Measurements from ENCODE around the gene PHACTR1. TPM values are rescaled to one million over a fixed set of nuclear protein-coding genes. Genes with fewer than 3 reads are reported as not detected.
"Not testable (repeated sequence)": the region's sequence is repeated elsewhere in the genome, so short reads cannot be mapped to it uniquely, and the experiment has no call there.

The PHACTR1 gene
- polyA plus RNA-seq, 4 donors = 10.9 to 22.0 (median 16.3) TPM

GRCh38 chr6:12943549-12943948, 227.0 kb downstream of the PHACTR1 start:
- no peak for DNase-seq (ENCODE audit: low read depth in 4 of 4, low spot score in 2 of 4)

DNA sequence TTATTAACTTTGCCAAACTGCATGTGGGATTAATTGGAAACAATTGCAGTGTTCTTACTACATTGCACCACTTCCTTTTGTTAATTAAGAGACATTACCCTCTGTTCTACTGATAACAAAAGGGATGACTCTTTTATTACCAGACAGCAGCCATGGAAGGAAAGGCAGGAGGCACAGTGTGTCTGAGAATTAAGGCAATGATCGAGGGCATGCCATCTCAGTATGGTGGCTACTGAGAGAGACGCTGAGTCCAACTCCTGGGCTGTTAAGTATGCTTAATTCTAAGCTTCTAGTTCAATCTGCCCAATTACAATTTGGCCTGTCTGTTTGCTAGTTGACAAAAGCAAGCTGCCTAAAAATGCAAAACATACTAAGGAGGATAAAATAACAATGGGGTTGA, 227.4 kb downstream of the PHACTR1 start:
- no peak for DNase-seq (ENCODE audit: low read depth in 4 of 4, low spot score in 2 of 4)

DNA sequence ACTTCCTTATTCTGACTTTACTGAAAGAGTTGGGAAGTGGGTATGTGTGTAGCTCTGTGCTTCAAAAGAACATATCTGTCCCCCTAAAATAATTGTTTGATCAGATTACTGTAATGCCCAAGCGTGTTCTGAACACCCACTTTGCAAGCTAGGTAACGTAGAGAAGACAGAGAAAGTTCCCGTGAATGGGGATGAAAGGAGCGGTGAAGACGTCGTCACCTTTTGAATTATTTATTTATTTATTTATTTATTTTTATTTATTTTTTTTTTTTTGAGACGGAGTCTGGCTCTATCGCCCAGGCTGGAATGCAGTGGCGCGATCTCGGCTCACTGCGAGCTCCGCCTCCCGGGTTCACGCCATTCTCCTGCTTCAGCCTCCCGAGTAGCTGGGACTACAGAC, 228.0 kb downstream of the PHACTR1 start:
- not testable (repeated sequence) for DNase-seq (ENCODE audit: low read depth in 4 of 4, low spot score in 2 of 4)

- DNase-seq (ENCODE audit: low read depth in 4 of 4, low spot score in 2 of 4) = no peak
Observed at GRCh38 chr6:12947151-12947871, 230.7 kb downstream of the PHACTR1 start.

GRCh38 chr6:12947967-12948366, 231.4 kb downstream of the PHACTR1 start:
- DNase-seq (ENCODE audit: low read depth in 4 of 4, low spot score in 2 of 4) = no peak

DNA sequence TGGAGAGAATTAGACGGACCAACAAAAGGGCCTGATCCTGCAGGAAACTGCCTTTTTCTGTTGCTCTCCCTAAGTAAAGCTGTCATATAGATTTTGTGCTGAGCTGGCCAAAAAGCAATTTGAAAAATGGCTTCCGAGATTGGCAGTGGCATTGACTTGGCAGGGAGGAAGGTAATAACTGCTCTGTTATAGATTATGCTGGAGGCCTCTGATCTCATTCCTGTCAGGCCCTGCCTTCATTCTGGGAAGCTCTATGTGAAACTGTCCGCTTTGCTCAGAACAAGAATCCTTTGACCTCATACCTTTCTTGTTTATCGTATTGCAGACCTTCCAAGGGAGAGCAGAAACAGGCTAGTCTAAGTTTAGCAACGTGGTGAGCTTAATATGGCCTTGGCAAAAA, 234.4 kb downstream of the PHACTR1 start:
- DNase-seq (ENCODE audit: low read depth in 4 of 4, low spot score in 2 of 4) = no peak

DNA sequence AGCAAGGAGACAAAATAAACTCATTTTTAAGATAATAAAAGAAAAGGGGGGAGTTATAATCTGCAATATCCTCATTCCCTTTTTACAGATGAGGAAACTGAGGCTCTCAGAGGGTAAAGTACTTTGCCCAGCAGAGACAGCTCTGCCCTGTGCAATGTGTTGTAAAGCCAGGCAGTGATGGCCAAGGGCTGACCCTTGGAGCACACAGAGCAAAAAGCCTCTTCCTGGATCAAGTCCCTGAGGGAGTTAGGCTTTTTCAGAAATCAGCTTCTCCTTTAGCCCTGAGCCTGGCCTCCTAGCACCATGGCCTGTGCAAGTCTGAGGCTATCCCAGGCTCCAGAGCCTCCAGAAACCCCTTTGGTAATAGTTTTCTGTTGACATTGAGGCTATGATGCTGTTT, 234.8 kb downstream of the PHACTR1 start:
- DNase-seq (ENCODE audit: low read depth in 4 of 4, low spot score in 2 of 4) = no peak

- no peak for DNase-seq (ENCODE audit: low read depth in 4 of 4, low spot score in 2 of 4)
Observed at GRCh38 chr6:12952318-12952717, 235.8 kb downstream of the PHACTR1 start.

DNA sequence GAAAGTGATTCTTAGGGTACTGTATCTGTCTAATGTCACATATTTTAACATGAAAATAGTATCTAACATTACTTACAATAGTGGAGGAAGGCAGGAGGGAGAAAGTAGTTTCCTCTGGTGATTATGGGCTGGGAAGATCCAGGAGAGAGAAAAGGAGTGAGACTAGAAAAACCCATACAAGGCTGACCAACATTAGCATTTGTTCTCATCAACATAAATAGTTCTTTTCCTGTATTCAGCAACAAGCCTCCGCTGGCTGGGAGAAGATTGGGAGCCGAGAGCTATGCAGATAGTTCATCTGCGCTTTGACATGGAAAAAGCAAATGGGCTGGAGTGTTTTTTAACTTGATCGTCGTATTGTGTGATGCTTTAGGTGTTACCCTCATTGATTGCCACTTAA, 239.4 kb downstream of the PHACTR1 start:
- DNase-seq (ENCODE audit: low read depth in 4 of 4, low spot score in 2 of 4) = no peak

DNA sequence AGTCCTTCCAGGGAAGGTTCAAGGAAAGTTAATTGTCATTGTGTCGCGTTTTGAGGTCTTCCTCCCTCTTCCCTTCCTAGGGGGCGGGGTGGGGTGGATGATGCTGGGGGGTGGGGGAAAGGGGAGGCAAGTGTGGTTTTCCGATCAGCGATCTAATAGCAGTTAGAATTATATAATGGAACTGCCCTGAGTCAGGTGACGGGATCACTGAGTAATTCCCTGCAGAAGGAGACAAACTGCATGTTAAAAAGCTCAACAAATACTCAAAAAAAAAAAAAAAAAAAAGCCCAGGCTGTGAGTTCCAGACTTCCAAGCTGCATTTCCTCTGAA, 240.4 kb downstream of the PHACTR1 start:
- no peak for DNase-seq (ENCODE audit: low read depth in 4 of 4, low spot score in 2 of 4)

DNA sequence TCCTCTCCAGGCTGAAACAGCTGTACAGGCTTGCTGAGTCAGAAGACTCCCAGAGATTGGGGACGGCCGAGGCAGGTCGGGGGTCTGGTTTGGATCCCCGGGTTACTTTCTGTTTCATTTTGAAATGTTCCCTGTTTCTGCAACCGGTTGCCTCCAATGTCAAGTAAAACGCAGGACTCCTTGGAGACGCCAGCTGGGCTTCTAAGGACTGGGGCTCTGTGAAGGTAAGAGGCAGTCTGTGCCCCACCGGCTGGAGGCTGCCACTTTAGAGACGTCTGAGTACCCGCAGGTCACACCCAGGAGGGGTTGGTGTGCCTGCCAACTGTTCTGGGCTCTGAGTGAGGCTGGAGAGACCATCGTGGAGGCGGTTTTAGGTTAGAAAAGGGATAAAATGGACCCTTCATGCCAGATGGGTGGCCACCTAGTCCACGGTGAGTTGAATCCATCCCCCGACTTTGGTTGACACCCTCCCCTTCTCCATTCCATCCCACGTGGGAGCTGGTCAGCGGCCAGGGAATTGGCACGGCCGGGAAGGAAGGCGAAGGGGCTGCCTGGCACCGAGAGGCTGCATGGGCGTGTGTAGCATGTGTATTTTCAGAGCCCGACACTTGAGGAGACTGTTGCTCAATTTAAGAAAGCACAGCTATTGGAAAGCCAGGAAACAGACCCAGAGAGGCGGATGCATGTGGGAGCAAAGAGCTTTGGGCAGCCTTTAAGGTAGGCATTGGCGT, 240.9 kb downstream of the PHACTR1 start:
- DNase-seq (ENCODE audit: low read depth in 4 of 4, low spot score in 2 of 4) = peak in 1 of 4 donors; percentile 44

DNA sequence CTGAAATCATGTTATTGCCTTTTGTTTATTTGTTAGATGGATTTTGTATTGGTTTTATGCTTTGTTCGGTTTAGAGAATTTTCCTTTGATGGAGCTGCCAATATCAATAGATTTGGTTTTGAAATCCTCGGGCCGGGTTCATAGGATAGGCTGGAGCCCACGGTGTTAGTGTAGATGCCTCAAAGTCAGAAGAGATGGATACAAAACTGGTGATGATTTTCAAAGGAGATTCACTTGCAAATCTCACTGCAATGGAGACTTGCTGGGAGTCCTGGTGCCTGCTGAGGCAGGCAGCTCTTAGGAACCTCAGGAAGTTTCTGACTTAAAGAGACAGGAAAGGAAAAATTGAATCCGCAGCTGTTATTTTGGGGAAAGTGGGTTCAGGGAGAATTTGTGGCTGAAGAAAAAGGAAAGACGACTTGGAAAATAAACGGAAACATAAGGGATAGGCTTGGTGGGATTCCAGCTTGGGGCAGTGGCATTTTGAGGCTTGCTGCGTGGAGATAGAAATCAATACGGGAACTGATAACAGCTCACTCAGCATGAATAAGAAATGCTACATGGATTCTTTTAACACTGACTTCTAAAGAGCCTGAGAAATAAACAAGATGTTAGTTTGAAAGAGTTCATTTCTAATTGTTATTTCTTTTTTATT, 241.6 kb downstream of the PHACTR1 start:
- DNase-seq (ENCODE audit: low read depth in 4 of 4, low spot score in 2 of 4) = no peak

- no peak for DNase-seq (ENCODE audit: low read depth in 4 of 4, low spot score in 2 of 4)
Observed at GRCh38 chr6:12961761-12962160, 245.2 kb downstream of the PHACTR1 start.

DNA sequence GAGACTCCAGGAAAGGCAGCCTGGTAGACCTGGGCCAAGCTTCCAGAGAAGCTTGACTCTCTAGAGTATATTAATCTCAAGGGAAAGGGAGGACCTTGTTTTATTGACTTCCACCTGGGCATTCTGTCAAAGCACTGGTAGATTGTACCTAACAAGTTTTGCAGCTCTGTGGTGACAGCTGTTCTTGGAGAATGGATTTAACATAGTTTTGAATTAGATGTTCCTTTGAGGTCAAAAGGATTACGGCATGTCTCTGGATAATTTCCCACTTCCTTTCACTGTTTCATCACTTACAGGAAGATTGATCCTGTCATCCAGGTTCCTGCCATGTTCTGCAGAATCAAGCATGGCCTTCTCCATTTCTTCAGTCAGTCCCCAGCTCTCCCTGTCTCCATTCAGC, 246.0 kb downstream of the PHACTR1 start:
- no peak for DNase-seq (ENCODE audit: low read depth in 4 of 4, low spot score in 2 of 4)

- no peak for DNase-seq (ENCODE audit: low read depth in 4 of 4, low spot score in 2 of 4)
Observed at GRCh38 chr6:12962987-12963386, 246.4 kb downstream of the PHACTR1 start.

DNA sequence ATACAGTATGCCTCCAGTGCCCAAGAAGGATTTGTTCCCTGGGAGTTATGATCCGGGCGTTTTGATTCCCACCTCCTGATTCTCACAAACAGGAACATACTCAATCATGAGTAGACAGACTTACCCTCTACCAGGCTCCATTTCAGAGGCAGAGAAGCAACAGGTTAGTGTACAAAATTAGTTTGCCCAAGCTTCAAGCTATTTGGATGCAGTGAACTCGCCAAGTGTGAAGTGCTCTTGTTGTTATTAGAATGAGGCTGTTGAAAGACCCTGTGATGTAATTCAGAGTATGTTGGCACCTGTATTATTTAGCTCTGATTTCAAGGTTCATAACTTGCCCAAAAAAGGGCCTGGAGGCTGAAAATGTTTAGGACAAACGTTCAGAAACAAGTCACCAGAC, 247.0 kb downstream of the PHACTR1 start:
- DNase-seq (ENCODE audit: low read depth in 4 of 4, low spot score in 2 of 4) = no peak

GRCh38 chr6:12967686-12968085, 251.1 kb downstream of the PHACTR1 start:
- no peak for DNase-seq (ENCODE audit: low read depth in 4 of 4, low spot score in 2 of 4)

DNA sequence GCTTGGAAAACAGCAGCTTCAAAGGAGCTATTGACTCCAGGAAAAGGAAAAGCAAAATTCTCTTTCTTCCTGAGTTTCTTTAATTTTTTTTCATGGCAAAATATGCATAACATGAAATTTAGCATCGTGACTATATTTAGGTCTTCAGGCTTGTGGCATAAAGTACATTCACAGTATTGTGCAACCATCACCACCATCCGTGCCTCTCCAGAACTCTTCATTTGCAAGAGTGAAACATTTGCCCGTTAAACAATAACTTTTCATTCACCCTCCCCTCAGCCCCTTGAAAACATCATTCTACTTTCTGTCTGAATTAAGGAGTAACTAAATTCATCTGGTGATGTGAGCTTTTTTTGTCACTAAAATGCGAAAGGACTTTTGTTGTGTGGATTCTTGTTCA, 251.7 kb downstream of the PHACTR1 start:
- no peak for DNase-seq (ENCODE audit: low read depth in 4 of 4, low spot score in 2 of 4)

DNA sequence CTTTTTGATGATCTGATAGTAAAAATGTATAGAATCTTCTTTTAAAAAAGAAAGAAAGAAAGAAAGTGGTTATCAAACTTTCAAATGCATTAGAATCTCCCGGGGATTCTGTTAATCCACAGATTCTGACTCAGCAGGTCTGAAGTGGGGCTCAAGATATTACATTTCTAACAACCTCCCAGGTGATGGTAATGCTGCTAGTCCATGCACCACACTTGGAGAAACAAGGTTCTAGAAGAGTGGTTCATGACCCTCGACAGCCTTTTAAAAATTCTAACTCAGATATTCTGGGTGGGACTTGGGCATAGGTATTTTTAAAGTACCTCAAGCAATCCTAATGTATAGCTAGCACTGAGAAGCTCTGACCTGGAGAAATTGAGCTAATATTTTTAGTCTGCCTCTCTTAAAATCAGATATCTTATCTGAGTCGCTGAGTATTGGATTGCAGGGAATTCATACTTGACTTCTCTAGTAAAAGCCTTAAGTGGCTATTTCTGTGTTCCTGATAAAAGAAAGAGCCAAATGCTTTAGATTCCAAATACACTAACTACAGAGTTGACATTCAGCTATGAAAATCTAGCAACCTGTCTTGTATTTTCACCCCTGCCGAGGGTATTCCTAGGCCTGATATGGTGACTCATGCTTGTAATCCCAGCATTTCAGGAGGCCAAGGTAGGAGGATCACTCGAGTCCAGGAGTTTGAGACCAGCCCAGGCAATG, 252.4 kb downstream of the PHACTR1 start:
- DNase-seq (ENCODE audit: low read depth in 4 of 4, low spot score in 2 of 4) = no peak

- DNase-seq (ENCODE audit: low read depth in 4 of 4, low spot score in 2 of 4) = no peak
Observed at GRCh38 chr6:12969966-12970365, 253.4 kb downstream of the PHACTR1 start.

GRCh38 chr6:12973386-12973785, 256.8 kb downstream of the PHACTR1 start:
- DNase-seq (ENCODE audit: low read depth in 4 of 4, low spot score in 2 of 4) = no peak

Measured in left renal cortex interstitium (tissue), 4 donors.